Sigmoid colon (tissue), 4 donors: Measurements from ENCODE around the gene POLD2.

Experiments used
- EP300 ChIP-seq, 4 donors: sonication (generic); formaldehyde crosslinking; IDR thresholded peaks; one replicate each; pipeline ENCODE4 v1.6.1; 2017; ENCODE audit warnings: antibody characterized with exemption in 4 of 4
- POLR2A ChIP-seq, 2 donors: fragments of 450-650 bp; IDR thresholded peaks; one replicate each; pipeline ENCODE4 v1.6.1; 2016; ENCODE audit warnings: antibody characterized with exemption in 2 of 2, mild to moderate bottlenecking in 2 of 2, moderate library complexity in 2 of 2
- TF ChIP-seq, protein P1 (sequence below), 4 experiments: fragments of 450-650 bp in 3 of 4; fragments of 200-600 bp in 1 of 4; IDR thresholded peaks; one replicate each; pipeline ENCODE4 v1.5.1; 2016 to 2019; ENCODE audit warnings: antibody characterized with exemption in 4 of 4, mild to moderate bottlenecking in 3 of 4, moderate library complexity in 2 of 4

DNA sequence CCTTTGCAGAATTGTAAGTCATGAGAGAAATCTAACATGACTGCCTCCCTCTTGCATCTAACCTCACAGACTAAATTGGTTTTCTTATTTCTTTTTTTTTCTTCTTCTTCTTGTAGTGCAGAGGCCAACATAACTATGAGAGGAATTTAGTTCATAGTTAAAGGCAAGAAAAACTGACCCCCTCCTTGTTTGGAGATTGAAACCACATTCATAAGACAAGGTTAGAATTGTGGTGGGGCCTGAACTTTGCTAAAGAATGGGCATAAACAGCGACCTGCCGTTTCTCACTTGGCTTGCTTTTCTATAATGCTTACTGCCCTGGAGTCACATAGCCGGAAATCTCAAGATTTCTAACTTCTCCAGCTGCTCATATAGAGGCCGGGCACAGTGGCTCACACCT lies 38.6 kb downstream of the POLD2 start:
- TF ChIP-seq, protein P1, sequence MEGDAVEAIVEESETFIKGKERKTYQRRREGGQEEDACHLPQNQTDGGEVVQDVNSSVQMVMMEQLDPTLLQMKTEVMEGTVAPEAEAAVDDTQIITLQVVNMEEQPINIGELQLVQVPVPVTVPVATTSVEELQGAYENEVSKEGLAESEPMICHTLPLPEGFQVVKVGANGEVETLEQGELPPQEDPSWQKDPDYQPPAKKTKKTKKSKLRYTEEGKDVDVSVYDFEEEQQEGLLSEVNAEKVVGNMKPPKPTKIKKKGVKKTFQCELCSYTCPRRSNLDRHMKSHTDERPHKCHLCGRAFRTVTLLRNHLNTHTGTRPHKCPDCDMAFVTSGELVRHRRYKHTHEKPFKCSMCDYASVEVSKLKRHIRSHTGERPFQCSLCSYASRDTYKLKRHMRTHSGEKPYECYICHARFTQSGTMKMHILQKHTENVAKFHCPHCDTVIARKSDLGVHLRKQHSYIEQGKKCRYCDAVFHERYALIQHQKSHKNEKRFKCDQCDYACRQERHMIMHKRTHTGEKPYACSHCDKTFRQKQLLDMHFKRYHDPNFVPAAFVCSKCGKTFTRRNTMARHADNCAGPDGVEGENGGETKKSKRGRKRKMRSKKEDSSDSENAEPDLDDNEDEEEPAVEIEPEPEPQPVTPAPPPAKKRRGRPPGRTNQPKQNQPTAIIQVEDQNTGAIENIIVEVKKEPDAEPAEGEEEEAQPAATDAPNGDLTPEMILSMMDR (IDR thresholded peaks at IDR 0.05) = no peak
- no peak for TF ChIP-seq EP300 (IDR thresholded peaks at IDR 0.05)
- no peak for TF ChIP-seq POLR2A (IDR thresholded peaks at IDR 0.05)
